BJ (cell line): ENCODE data around the gene DAP. TPM values are rescaled to one million over a fixed set of nuclear protein-coding genes. Genes with fewer than 3 reads are reported as not detected.

Experiments
- CTCF ChIA-PET: fragments of 350-600 bp; formaldehyde crosslinking; extraction: SDS; loops from one replicate; lab custom pipeline; 2021; ENCODE audit warnings: antibody characterized with exemption, inconsistent platforms; lab: Yijun Ruan, JAX
- POLR2A ChIA-PET: fragments of 300-600 bp; sonication (Branson Sonifier 250); formaldehyde crosslinking; extraction: SDS; loops from one replicate; lab custom pipeline; 2021; ENCODE audit warnings: antibody characterized with exemption; lab: Charles Lee
- DNase-seq: peaks from one replicate; pipeline ENCODE4 v3.0.0-alpha.2; 2011; ENCODE audit warnings: low read depth
- H3K27me3 ChIP-seq: 2 replicates; pipeline ENCODE4 v1.6.0; 2011; ENCODE audit warnings: low read length; ENCODE audit not compliant: control insufficient read depth, insufficient read depth
- H3K36me3 ChIP-seq: 2 replicates; pipeline ENCODE4 v1.5.1; 2011; ENCODE audit warnings: low read length; ENCODE audit not compliant: control insufficient read depth, insufficient read depth
- H3K4me3 ChIP-seq: 2 replicates; pipeline ENCODE4 v1.5.1; 2011; ENCODE audit warnings: low read depth, mild to moderate bottlenecking, control low read depth, low read length
- CTCF ChIP-seq: IDR thresholded peaks from 2 replicates; pipeline ENCODE4 v1.5.1; 2011; ENCODE audit warnings: low read depth, mild to moderate bottlenecking, control low read depth, inconsistent platforms, low read length, moderate library complexity; ENCODE audit not compliant: insufficient read depth
- polyA minus RNA-seq: library from RNA; depleted of rRNA, polyadenylated mRNA; stranded (reverse); fragments of >200 nt; gene quantifications from 2 replicates; pipeline ENCODE4 v1.2.3, GENCODE V29; 2011; rRNA and poly(A)+ RNA removed
- polyA plus RNA-seq: library from polyadenylated mRNA; depleted of rRNA; stranded (reverse); fragments of >200 nt; gene quantifications from 2 replicates; pipeline ENCODE4 v1.2.3, GENCODE V29; 2011; rRNA removed

Gene DAP
- polyA plus RNA-seq (95.6 and 107 TPM in 2 replicates), polyA minus RNA-seq (144 and 206 TPM in 2 replicates)

GRCh38 chr5:10761185-10761932, at the start of gene DAP:
TSS of gene DAP (minus strand) at chr5:10761234. CDS start at chr5:10761068, 166 bp downstream.
- no peak for TF ChIP-seq CTCF
- POLR2A ChIA-PET: interaction anchor here (0.6 kb wide), 3 partner anchors 41 to 1334 kb away, joined by 3 to 4 read pairs (median 3); no protein-coding TSS in a partner anchor
- DNase-seq: no peak
- Histone ChIP-seq H3K4me3 (peak within 1 kb of the TSS; percentile 57), H3K36me3 (no peaks in the 10 kb centered on the region), H3K27me3 (no peaks in the 10 kb centered on the region)
- CTCF ChIA-PET: interaction anchor here (0.9 to 1.0 kb wide), 2 partner anchors 69 to 96 kb away, joined by 3 read pairs; no protein-coding TSS in a partner anchor

- Histone ChIP-seq H3K4me3 (no peak overlapping the region), H3K27me3 (peaks cover 2% of the 10 kb centered on the region), H3K36me3 (no peaks in the 10 kb centered on the region)
- no peak for DNase-seq
- ChIA-PET CTCF (interaction anchor here (0.6 to 1.6 kb wide), 3 partner anchors 10 to 48 kb away, joined by 3 to 4 read pairs (median 3); no protein-coding TSS in a partner anchor), POLR2A (interaction anchor here (0.6 kb wide), 1 partner anchor 10 kb away, joined by 4 read pairs; no protein-coding TSS in a partner anchor)
- no peak for TF ChIP-seq CTCF
Observed at GRCh38 chr5:10808347-10809226, 47.6 kb upstream of the DAP start.

GRCh38 chr5:10801931-10802666, 41.1 kb upstream of the DAP start:
- Histone ChIP-seq H3K4me3 (no peak overlapping the region), H3K27me3 (0 out of 2 replicates have a peak, but pooled peaks cover 2% of the 10 kb centered on the region), H3K36me3 (no peaks in the 10 kb centered on the region)
- ChIA-PET CTCF (interaction anchor here (1.1 to 1.3 kb wide), 3 partner anchors 13 to 100 kb away, joined by 3 read pairs; no protein-coding TSS in a partner anchor), POLR2A (no interaction called here)
- no peak for TF ChIP-seq CTCF
- DNase-seq: no peak

- no peak for TF ChIP-seq CTCF
- H3K36me3 ChIP-seq: no peaks in the 10 kb centered on the region
- CTCF ChIA-PET: interaction anchor here (1.2 kb wide), 1 partner anchor 43 kb away, joined by 3 read pairs; no protein-coding TSS in a partner anchor
- no peak overlapping the region for H3K4me3 ChIP-seq
- no peak for DNase-seq
- H3K27me3 ChIP-seq: 0 out of 2 replicates have a peak, but pooled peaks cover 2% of the 10 kb centered on the region
- POLR2A ChIA-PET: no interaction called here
Observed at GRCh38 chr5:10800852-10801251, 39.8 kb upstream of the DAP start.
